Smooth muscle cell of the umbilical artery (primary cell): ENCODE results near the gene CD8B. TPM values are rescaled to one million over a fixed set of nuclear protein-coding genes. Genes with fewer than 3 reads are reported as not detected.

Source experiments
- total RNA-seq: library from RNA; depleted of rRNA; stranded (reverse); fragments of >200 nt; gene quantifications from 2 replicates; pipeline ENCODE4 v1.2.3, GENCODE V29; 2014

Gene CD8B
- total RNA-seq: not detected in 2 replicates

DNA sequence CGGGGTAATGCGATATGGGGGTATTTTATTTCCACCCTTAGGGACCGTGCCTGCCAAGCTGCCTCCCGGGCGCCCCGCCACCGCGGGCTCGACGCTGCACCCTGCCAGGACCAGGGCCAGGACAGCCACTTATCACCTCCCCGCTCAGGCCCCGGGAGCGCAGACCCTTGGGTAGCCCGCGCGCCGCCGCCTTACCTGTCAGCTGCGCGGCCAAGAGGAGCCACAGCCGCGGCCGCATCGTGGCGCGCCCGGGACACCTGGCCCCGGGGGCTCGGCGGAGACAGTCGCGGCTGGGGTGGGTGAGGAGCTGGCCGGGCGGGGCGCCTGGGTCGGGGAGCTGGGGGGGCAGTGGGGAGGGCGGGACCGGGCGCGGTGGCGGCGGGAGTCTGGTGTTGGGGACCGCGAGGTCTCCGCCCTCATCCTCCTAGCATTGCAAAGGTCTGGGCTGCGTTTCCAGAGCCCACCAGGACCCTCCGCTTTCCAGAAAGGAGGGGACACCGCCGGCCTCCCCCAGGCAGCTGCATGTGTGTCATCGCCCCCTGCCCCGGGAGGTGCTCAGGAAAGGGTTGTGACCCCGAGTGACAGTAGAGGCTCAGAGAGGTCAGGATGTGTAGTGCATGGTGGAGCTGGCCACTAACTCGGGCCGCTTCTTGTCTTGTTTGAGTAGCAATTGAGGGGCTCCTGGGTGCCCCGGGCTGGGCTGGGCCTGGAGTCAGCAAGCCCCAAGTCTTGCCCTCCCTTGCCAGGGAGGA lies at the start of gene CD8B:
Gene CD8B, minus strand, starts transcription at position 259 of the 752 bp plus-strand sequence. Its CDS starts 21 bp downstream, at position 238.

DNA sequence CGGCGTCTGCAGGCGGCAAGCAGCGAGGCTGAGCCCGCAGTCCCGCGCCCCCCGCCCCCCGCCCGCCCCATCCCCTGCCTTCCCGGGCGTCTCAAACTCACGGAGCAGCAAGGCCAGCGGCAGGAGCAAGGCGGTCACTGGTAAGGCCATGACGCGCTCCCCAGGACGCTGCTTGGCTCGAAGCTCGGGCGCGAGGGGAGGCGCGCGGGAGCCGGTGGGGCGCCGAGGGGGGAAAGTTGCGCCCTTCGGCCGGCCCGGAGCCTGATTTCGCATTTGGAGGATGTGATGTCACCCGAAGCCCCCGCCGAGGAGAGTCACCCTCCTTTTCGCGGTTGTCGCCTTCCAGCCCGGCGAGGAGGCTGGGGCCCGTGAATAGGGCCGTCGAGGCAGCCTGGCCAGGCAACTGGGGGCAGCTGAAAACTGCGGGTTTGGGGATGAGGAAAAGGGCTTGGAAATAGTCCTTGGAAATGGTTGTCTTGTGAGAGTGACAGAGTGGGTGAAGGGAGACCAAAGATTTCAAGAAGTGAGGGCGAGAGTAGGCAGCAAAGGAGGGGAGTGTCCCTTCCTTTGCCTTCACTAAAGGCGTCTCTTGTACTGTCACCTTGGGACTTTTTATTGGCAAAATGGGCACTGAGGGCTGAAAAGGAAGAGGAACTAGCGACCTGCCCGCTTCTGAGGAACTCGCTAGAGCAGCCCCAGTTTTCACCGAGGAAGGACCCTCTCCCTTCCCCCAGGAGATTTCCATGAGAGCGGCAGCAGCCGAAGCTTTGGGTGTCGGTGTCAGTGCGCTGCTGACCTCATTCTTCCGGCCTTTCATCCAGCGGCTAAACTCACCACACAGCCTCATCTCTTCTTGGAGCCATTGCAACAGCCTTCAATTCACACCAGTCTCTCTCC lies 70.8 kb downstream of the CD8B start, which contains the start of gene CD8A:
Gene CD8A, minus strand, starts transcription at position 238 of the 897 bp plus-strand sequence. Its CDS starts 88 bp downstream, at position 150.

Other genes starting within 250 kb of the CD8B start
- 14.5 and 14.6 TPM in 2 replicates for gene RNF103, start 238.0 kb downstream of the CD8B start, total RNA-seq
- gene RMND5A, start 141.6 kb downstream of the CD8B start, total RNA-seq: 15.7 and 20.5 TPM in 2 replicates
- not detected in 2 replicates for gene CD8A, start 71.0 kb downstream of the CD8B start, total RNA-seq
- 2.1 and 4.2 TPM in 2 replicates for gene RGPD1, start 80.2 kb upstream of the CD8B start, total RNA-seq
- 0.83 and 1.5 TPM in 2 replicates for gene PLGLB1, start 160.0 kb upstream of the CD8B start, total RNA-seq